IMR-90 (cell line): Measurements from ENCODE around the gene CIRBP. TPM values are rescaled to one million over a fixed set of nuclear protein-coding genes. Genes with fewer than 3 reads are reported as not detected.

ENCODE experiments used
- ATAC-seq: fragments of 200-7000 bp; cut with Tn5 transposase; 2 replicates; pipeline ENCODE4 v1.9.1; 2020; ENCODE audit warnings: low read depth, mild to moderate bottlenecking, moderate library complexity
- BruUV-seq: library from RNA; stranded (reverse); fragments of 400-500 nt; replicated peaks from 2 replicates; lab custom pipeline; 2021; lab: Mats Ljungman, UMichigan
- CTCF ChIA-PET: fragments of 300-600 bp; formaldehyde crosslinking; extraction: SDS; loops from one replicate; lab custom pipeline; 2021; ENCODE audit warnings: antibody characterized with exemption; lab: Yijun Ruan, JAX
- POLR2A ChIA-PET: fragments of 300-600 bp; sonication (Branson Sonifier 250); formaldehyde crosslinking; loops from one replicate; lab custom pipeline; 2022; ENCODE audit warnings: antibody characterized with exemption; ENCODE audit not compliant: unreplicated experiment; lab: Charles Lee
- DNase-seq: peaks from one replicate; pipeline ENCODE4 v3.0.0; 2013
- H2AFZ ChIP-seq: replicated peaks from 2 replicates; pipeline ENCODE3; 2013; ENCODE audit warnings: low read length, mild to moderate bottlenecking; ENCODE audit not compliant: poor library complexity
- H2AK5ac ChIP-seq: 2 replicates; pipeline ENCODE4 v1.6.1; 2013; ENCODE audit warnings: low read depth, low read length, inconsistent platforms
- H2AK9ac ChIP-seq: replicated peaks from 2 replicates; pipeline ENCODE3; 2013; ENCODE audit warnings: mild to moderate bottlenecking, low read depth, low read length, moderate library complexity; ENCODE audit not compliant: poor library complexity
- H2BK120ac ChIP-seq: 2 replicates; pipeline ENCODE4 v1.6.1; 2013; ENCODE audit warnings: low read depth, low read length, inconsistent platforms
- H2BK15ac ChIP-seq: 3 replicates; pipeline ENCODE4 v1.6.1; 2013; ENCODE audit warnings: low read depth, low read length, inconsistent platforms
- H2BK20ac ChIP-seq: 2 replicates; pipeline ENCODE4 v1.6.1; 2013; ENCODE audit warnings: low read depth, mild to moderate bottlenecking, inconsistent platforms, low read length, moderate library complexity
- H2BK5ac ChIP-seq: 2 replicates; pipeline ENCODE4 v1.6.1; 2013; ENCODE audit warnings: mild to moderate bottlenecking, low read depth, low read length, inconsistent platforms; ENCODE audit not compliant: poor library complexity, severe bottlenecking
- H3K14ac ChIP-seq: replicated peaks from 2 replicates; pipeline ENCODE4 v1.6.1; 2013; ENCODE audit warnings: low read depth, low read length, inconsistent platforms
- H3K18ac ChIP-seq: 2 replicates; pipeline ENCODE4 v1.6.1; 2013; ENCODE audit warnings: low read depth, low read length, control low read depth
- H3K23ac ChIP-seq: 2 replicates; pipeline ENCODE4 v1.6.1; 2013; ENCODE audit warnings: low read depth, low read length, inconsistent platforms
- H3K27ac ChIP-seq: 2 replicates; pipeline ENCODE4 v1.5.1; 2013; ENCODE audit warnings: mild to moderate bottlenecking, control low read depth, low read length; ENCODE audit not compliant: insufficient read depth
- H3K27me3 ChIP-seq: 2 replicates; pipeline ENCODE4 v1.6.1; 2013; ENCODE audit warnings: low read length; ENCODE audit not compliant: control insufficient read depth, insufficient read depth
- H3K36me3 ChIP-seq: 2 replicates; pipeline ENCODE4 v1.6.1; 2013; ENCODE audit warnings: low read length, mixed read lengths; ENCODE audit not compliant: control insufficient read depth, insufficient read depth
- H3K4ac ChIP-seq: 2 replicates; pipeline ENCODE4 v1.6.1; 2013; ENCODE audit warnings: low read depth, low read length, inconsistent platforms
- H3K4me1 ChIP-seq: 2 replicates; pipeline ENCODE4 v1.6.1; 2013; ENCODE audit warnings: low read length, mixed read lengths; ENCODE audit not compliant: control insufficient read depth, insufficient read depth
- H3K4me2 ChIP-seq: 2 replicates; pipeline ENCODE4 v1.6.1; 2013; ENCODE audit warnings: low read depth, mild to moderate bottlenecking, control low read depth, low read length, moderate library complexity
- H3K4me3 ChIP-seq: 2 replicates; pipeline ENCODE4 v1.5.1; 2013; ENCODE audit warnings: low read depth, mild to moderate bottlenecking, control low read depth, low read length, moderate library complexity; ENCODE audit not compliant: insufficient read depth
- H3K56ac ChIP-seq: 2 replicates; pipeline ENCODE4 v1.6.1; 2013; ENCODE audit warnings: low read length, inconsistent platforms; ENCODE audit not compliant: insufficient read depth; ENCODE audit errors: extremely low read depth
- H3K79me1 ChIP-seq, 2 experiments: 2 replicates each; pipeline ENCODE4 v1.6.1; 2013; ENCODE audit warnings: low read length in 2 of 2, inconsistent platforms in 1 of 2, low read depth in 1 of 2
- H3K9ac ChIP-seq: 2 replicates; pipeline ENCODE4 v1.6.1; 2013; ENCODE audit warnings: low read depth, low read length, control low read depth
- H3K9me1 ChIP-seq: 2 replicates; pipeline ENCODE4 v1.6.1; 2013; ENCODE audit warnings: low read length, inconsistent platforms; ENCODE audit not compliant: insufficient read depth
- H3K9me3 ChIP-seq: 2 replicates; pipeline ENCODE4 v1.6.1; 2013; ENCODE audit warnings: low read length; ENCODE audit not compliant: control insufficient read depth, insufficient read depth
- H4K20me1 ChIP-seq: 2 replicates; pipeline ENCODE4 v1.6.1; 2013; ENCODE audit warnings: low read length, inconsistent platforms; ENCODE audit not compliant: insufficient read depth
- H4K5ac ChIP-seq: 2 replicates; pipeline ENCODE4 v1.6.1; 2013; ENCODE audit warnings: mild to moderate bottlenecking, low read depth, low read length, control low read depth
- H4K8ac ChIP-seq, 2 experiments: 2 replicates each; pipeline ENCODE4 v1.6.1; 2013; ENCODE audit warnings: low read depth in 2 of 2, low read length in 2 of 2, control low read depth in 1 of 2, inconsistent platforms in 1 of 2
- H4K91ac ChIP-seq: 2 replicates; pipeline ENCODE4 v1.6.1; 2013; ENCODE audit warnings: low read depth, low read length, inconsistent platforms; ENCODE audit not compliant: insufficient read depth
- BHLHE40 ChIP-seq: fragments of 150-350 bp; IDR thresholded peaks from 2 replicates; pipeline ENCODE4 v1.6.1; 2016; ENCODE audit warnings: mild to moderate bottlenecking, low read depth, low read length
- CEBPB ChIP-seq: IDR thresholded peaks from 2 replicates; pipeline ENCODE4 v1.6.1; 2012; ENCODE audit warnings: low read depth, low read length, improper control_type of control experiment
- CHD1 ChIP-seq: IDR thresholded peaks from 2 replicates; pipeline ENCODE4 v1.6.1; 2012; ENCODE audit warnings: low read depth, low read length, improper control_type of control experiment
- CTCF ChIP-seq: conservative IDR thresholded peaks from 2 replicates; pipeline ENCODE4 v1.5.1; 2012; ENCODE audit warnings: mild to moderate bottlenecking, low read depth, low read length, improper control_type of control experiment
- ELK1 ChIP-seq: fragments of 150-350 bp; IDR thresholded peaks from 2 replicates; pipeline ENCODE4 v1.6.1; 2016; ENCODE audit warnings: low read depth, mild to moderate bottlenecking, low read length, moderate library complexity, borderline replicate concordance
- FOS ChIP-seq: fragments of 150-350 bp; IDR thresholded peaks from 2 replicates; pipeline ENCODE4 v1.6.1; 2016; ENCODE audit warnings: low read depth, low read length
- MAFK ChIP-seq: IDR thresholded peaks from 2 replicates; pipeline ENCODE4 v1.6.1; 2012; ENCODE audit warnings: low read depth, low read length, improper control_type of control experiment
- MAZ ChIP-seq: IDR thresholded peaks from 2 replicates; pipeline ENCODE4 v1.6.1; 2012; ENCODE audit warnings: low read depth, mild to moderate bottlenecking, low read length, improper control_type of control experiment, moderate library complexity, borderline replicate concordance
- MXI1 ChIP-seq: IDR thresholded peaks from 2 replicates; pipeline ENCODE4 v1.6.1; 2012; ENCODE audit warnings: low read depth, mild to moderate bottlenecking, low read length, moderate library complexity, borderline replicate concordance
- NFE2L2 ChIP-seq: fragments of 150-350 bp; IDR thresholded peaks from 2 replicates; pipeline ENCODE4 v1.6.1; 2016; ENCODE audit warnings: low read depth, mild to moderate bottlenecking, low read length
- POLR2A ChIP-seq: IDR thresholded peaks from 2 replicates; pipeline ENCODE4 v1.6.1; 2012; ENCODE audit warnings: mild to moderate bottlenecking, low read depth, low read length
- RAD21 ChIP-seq: IDR thresholded peaks from 2 replicates; pipeline ENCODE4 v1.6.1; 2012; ENCODE audit warnings: low read length, improper control_type of control experiment
- RCOR1 ChIP-seq: IDR thresholded peaks from 2 replicates; pipeline ENCODE4 v1.6.1; 2012; ENCODE audit warnings: mild to moderate bottlenecking, low read length, improper control_type of control experiment; ENCODE audit not compliant: insufficient replicate concordance
- RFX5 ChIP-seq: IDR thresholded peaks from 2 replicates; pipeline ENCODE4 v1.8.0; 2012; ENCODE audit warnings: low read depth, mild to moderate bottlenecking, low read length, moderate library complexity
- SMC3 ChIP-seq: fragments of 150-350 bp; IDR thresholded peaks from 2 replicates; pipeline ENCODE4 v1.6.1; 2016; ENCODE audit warnings: low read depth, mild to moderate bottlenecking, antibody characterized with exemption, low read length, moderate library complexity
- USF2 ChIP-seq: fragments of 150-350 bp; IDR thresholded peaks from 2 replicates; pipeline ENCODE4 v1.6.1; 2017; ENCODE audit warnings: mild to moderate bottlenecking, antibody characterized with exemption, low read length, low read depth
- WGBS, 2 experiments: methylation state at CpG; one replicate each; pipeline versions ENCODE4 v1.1.5 to v1.1.7; 2013; ENCODE audit warnings: missing lambda C conversion rate in 2 of 2; ENCODE audit not compliant: insufficient read length in 1 of 2; ENCODE audit errors: extremely low coverage in 2 of 2; 5-methylcytosine and 5-hydroxymethylcytosine counted together
- dilution Hi-C: fragments of 300-500 bp; cut with HindIII; formaldehyde crosslinking; loops from one replicate; pipeline ENCODE4 v1.14.3; 2018; ENCODE audit warnings: low sequenced_read_pairs; ENCODE audit not compliant: unreplicated experiment
- in situ Hi-C: fragments of 300-500 bp; cut with MboI; formaldehyde crosslinking; loops from 3 replicates; pipeline ENCODE4 v1.14.3; 2019; ENCODE audit warnings: low sequenced_read_pairs, inconsistent platforms, mixed read lengths
- intact Hi-C: fragments of 100-400 bp; cut with micrococcal nuclease; formaldehyde crosslinking; loops from 2 replicates; pipeline ENCODE4 v1.10.0; 2022
- polyA plus RNA-seq, 3 experiments: library from polyadenylated mRNA; depleted of rRNA; stranded (reverse); fragments of >200 nt; gene quantifications; 2 replicates each; pipeline ENCODE4 v1.2.3, GENCODE V29; 2012; ENCODE audit warnings: low replicate concordance in 1 of 3
- total RNA-seq: library from RNA; depleted of rRNA; stranded (reverse); fragments of >200 nt; gene quantifications from 2 replicates; pipeline ENCODE4 v1.2.3, GENCODE V29; 2012

Gene CIRBP
- total and polyA plus RNA-seq, 2 of the 4 experiments (the other 2 are of a cell fraction) = 299 to 542 TPM

- Histone ChIP-seq H3K4me2 (no peak overlapping the region), H2BK20ac (no peak overlapping the region), H3K23ac (no peak overlapping the region), H2AFZ (no peak overlapping the region), H3K9me3 (no peaks in the 10 kb centered on the region), H4K20me1 (no peaks in the 10 kb centered on the region), H3K4me3 (no peak overlapping the region), H3K14ac (no peak overlapping the region), H2BK120ac (no peak overlapping the region), H4K8ac (no peak overlapping the region), H4K5ac (no peak overlapping the region), H3K4ac (no peak overlapping the region), H3K79me1 (no peaks in the 10 kb centered on the region), H3K56ac (no peak overlapping the region), H3K27me3 (peaks cover 19% of the 10 kb centered on the region; the same call in 1 of the 2 replicates), H2BK5ac (no peak overlapping the region), H3K27ac (no peak overlapping the region), H2AK5ac (no peak overlapping the region), H3K4me1 (peaks cover 3% of the 10 kb centered on the region; the same call in 1 of the 2 replicates), H3K9me1 (no peaks in the 10 kb centered on the region), H3K36me3 (no peaks in the 10 kb centered on the region), H3K9ac (no peak overlapping the region), H2BK15ac (no peak overlapping the region), H3K18ac (no peak overlapping the region), H2AK9ac (no peak overlapping the region), H4K91ac (no peak overlapping the region)
- dilution Hi-C loops = no loop called here
- no TSS peak for BruUV-seq
- 78% methylated on average over 10 of the region's 14 CpGs; no CpG with 5 or more reads in 1 of the 2 experiments for WGBS, 2 experiments
- in situ Hi-C loops = no loop called here
- ChIA-PET POLR2A (no interaction called here), CTCF (no interaction called here)
- intact Hi-C loops = no loop called here
- no peak for TF ChIP-seq BHLHE40
- no peak for TF ChIP-seq MXI1
- no peak for TF ChIP-seq RFX5
- TF ChIP-seq CTCF = no peak
- TF ChIP-seq RAD21 = no peak
- TF ChIP-seq MAZ = no peak
- TF ChIP-seq RCOR1 = no peak
- no peak for TF ChIP-seq POLR2A
- no peak for TF ChIP-seq USF2
- TF ChIP-seq FOS = no peak
- no peak for TF ChIP-seq ELK1
- no peak for TF ChIP-seq NFE2L2
- no peak for TF ChIP-seq CHD1
- TF ChIP-seq MAFK = no peak
- TF ChIP-seq SMC3 = no peak
- no peak for TF ChIP-seq CEBPB
- ATAC-seq = no peak
- no peak for DNase-seq
These were observed 25.6 kb downstream of the CIRBP start for GRCh38 chr19:1294688-1295087.
